ENCODE measurements around the gene TENT4A.
A peak's percentile ranks its signal among the peaks of the same experiment; 100 is the strongest.

Gene TENT4A

GRCh38 chr5:6757414-6757969, 44.3 kb downstream of the TENT4A start:
- Histone ChIP-seq H2AFZ (ENCODE audit: low read depth, low read length) (no peak overlapping the region), H3K9me3 (ENCODE audit: control insufficient read depth, low read length) (no peaks in the 10 kb centered on the region), H2BK5ac (ENCODE audit: low read depth, low read length, poor library complexity, severe bottlenecking) (no peak overlapping the region), H3K9ac (ENCODE audit: low read length) (no peak overlapping the region), H3K18ac (ENCODE audit: low read depth in 1 of 2, low read length in 2 of 2) (no peak overlapping the region), H2AK5ac (ENCODE audit: low read length, severe bottlenecking) (no peak overlapping the region), H2BK120ac (ENCODE audit: low read depth, low read length) (no peak overlapping the region), H3K4me3 (ENCODE audit: insufficient read depth in 1 of 2, low read depth in 1 of 2, low read length in 2 of 2) (no peak overlapping the region), H3K27ac (ENCODE audit: low read length, poor library complexity, severe bottlenecking) (no peak overlapping the region), H3K36me3 (ENCODE audit: control insufficient read depth in 1 of 2, insufficient read depth in 2 of 2, low read depth in 1 of 2, low read length in 2 of 2) (peaks cover 62 to 72% of the 10 kb centered on the region in 2 experiments), H3K4me1 (ENCODE audit: control insufficient read depth, insufficient read depth, low read depth, low read length) (peaks cover 18% of the 10 kb centered on the region), H2BK12ac (ENCODE audit: low read length in 2 of 2) (no peak overlapping the region), H3K14ac (ENCODE audit: low read length in 2 of 2) (no peak overlapping the region), H4K91ac (ENCODE audit: low read length) (no peak overlapping the region), H2BK15ac (ENCODE audit: low read depth, poor library complexity, severe bottlenecking) (no peak overlapping the region), H3K4ac (ENCODE audit: low read depth in 1 of 2, low read length in 2 of 2) (no peak overlapping the region), H3K4me2 (ENCODE audit: low read length, poor library complexity, severe bottlenecking) (no peak overlapping the region), H3K27me3 (ENCODE audit: control insufficient read depth in 1 of 2, insufficient read depth in 1 of 2, low read length in 2 of 2) (no peaks in the 10 kb centered on the region), H4K8ac (ENCODE audit: low read length) (no peak overlapping the region), H3K79me1 (replicated peaks; ENCODE audit: low read length, poor library complexity, severe bottlenecking) (peaks cover 27% of the 10 kb centered on the region), H3K23ac (ENCODE audit: low read length in 2 of 2) (no peak overlapping the region)
- no peak for DNase-seq
- 98% methylated on average over 6 of the region's 8 CpGs for WGBS

GRCh38 chr5:6758236-6758635, 45.0 kb downstream of the TENT4A start:
- WGBS = 97% methylated on average over 6 of the region's 6 CpGs
- Histone ChIP-seq H3K27ac (ENCODE audit: low read length, poor library complexity, severe bottlenecking) (no peak overlapping the region), H3K4me3 (ENCODE audit: insufficient read depth in 1 of 2, low read depth in 1 of 2, low read length in 2 of 2) (no peak overlapping the region), H2BK120ac (ENCODE audit: low read depth, low read length) (no peak overlapping the region), H2BK15ac (ENCODE audit: low read depth, poor library complexity, severe bottlenecking) (no peak overlapping the region), H4K91ac (ENCODE audit: low read length) (no peak overlapping the region), H3K9ac (ENCODE audit: low read length) (no peak overlapping the region), H2BK12ac (ENCODE audit: low read length in 2 of 2) (no peak overlapping the region), H3K9me3 (ENCODE audit: control insufficient read depth, low read length) (no peaks in the 10 kb centered on the region), H3K4ac (ENCODE audit: low read depth in 1 of 2, low read length in 2 of 2) (no peak overlapping the region), H2AK5ac (ENCODE audit: low read length, severe bottlenecking) (no peak overlapping the region), H3K18ac (ENCODE audit: low read depth in 1 of 2, low read length in 2 of 2) (no peak overlapping the region), H2AFZ (ENCODE audit: low read depth, low read length) (no peak overlapping the region), H3K14ac (ENCODE audit: low read length in 2 of 2) (no peak overlapping the region), H3K4me2 (ENCODE audit: low read length, poor library complexity, severe bottlenecking) (no peak overlapping the region), H3K27me3 (ENCODE audit: control insufficient read depth in 1 of 2, insufficient read depth in 1 of 2, low read length in 2 of 2) (no peaks in the 10 kb centered on the region), H3K36me3 (ENCODE audit: control insufficient read depth in 1 of 2, insufficient read depth in 2 of 2, low read depth in 1 of 2, low read length in 2 of 2) (peaks cover 56 to 65% of the 10 kb centered on the region in 2 experiments), H3K23ac (ENCODE audit: low read length in 2 of 2) (no peak overlapping the region), H2BK5ac (ENCODE audit: low read depth, low read length, poor library complexity, severe bottlenecking) (no peak overlapping the region), H4K8ac (ENCODE audit: low read length) (no peak overlapping the region), H3K79me1 (replicated peaks; ENCODE audit: low read length, poor library complexity, severe bottlenecking) (peaks cover 26% of the 10 kb centered on the region), H3K4me1 (ENCODE audit: control insufficient read depth, insufficient read depth, low read depth, low read length) (peaks cover 18% of the 10 kb centered on the region)
- DNase-seq = no peak

DNA sequence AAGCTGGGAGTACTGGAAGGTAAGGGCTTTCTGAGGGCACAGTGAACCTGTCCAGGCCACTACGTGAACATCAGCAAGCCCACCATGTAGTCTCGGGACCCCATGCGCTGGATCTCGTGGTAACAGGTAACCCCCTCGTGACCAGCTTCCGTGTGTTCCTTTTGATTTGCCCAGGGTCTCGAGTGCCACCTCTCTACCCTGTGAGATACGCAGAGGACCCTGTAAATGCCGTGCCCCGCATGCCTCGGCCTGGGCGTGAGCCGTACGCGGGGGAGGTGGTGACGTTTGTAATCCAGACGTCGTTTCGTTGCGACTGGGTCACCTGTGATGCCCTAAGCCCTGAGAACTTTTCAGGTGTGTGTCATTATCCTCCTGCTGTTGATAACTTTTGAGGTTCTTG, 45.5 kb downstream of the TENT4A start:
- Histone ChIP-seq H4K8ac (ENCODE audit: low read length) (no peak overlapping the region), H3K4ac (ENCODE audit: low read depth in 1 of 2, low read length in 2 of 2) (no peak overlapping the region), H2AFZ (ENCODE audit: low read depth, low read length) (no peak overlapping the region), H3K23ac (ENCODE audit: low read length in 2 of 2) (no peak overlapping the region), H3K27me3 (ENCODE audit: control insufficient read depth in 1 of 2, insufficient read depth in 1 of 2, low read length in 2 of 2) (no peaks in the 10 kb centered on the region), H3K4me2 (ENCODE audit: low read length, poor library complexity, severe bottlenecking) (no peak overlapping the region), H3K9ac (ENCODE audit: low read length) (no peak overlapping the region), H3K79me1 (replicated peaks; ENCODE audit: low read length, poor library complexity, severe bottlenecking) (peaks cover 23% of the 10 kb centered on the region), H3K4me1 (ENCODE audit: control insufficient read depth, insufficient read depth, low read depth, low read length) (peaks cover 18% of the 10 kb centered on the region), H3K14ac (ENCODE audit: low read length in 2 of 2) (no peak overlapping the region), H3K18ac (ENCODE audit: low read depth in 1 of 2, low read length in 2 of 2) (no peak overlapping the region), H3K4me3 (ENCODE audit: insufficient read depth in 1 of 2, low read depth in 1 of 2, low read length in 2 of 2) (no peak overlapping the region), H2BK5ac (ENCODE audit: low read depth, low read length, poor library complexity, severe bottlenecking) (no peak overlapping the region), H3K9me3 (ENCODE audit: control insufficient read depth, low read length) (no peaks in the 10 kb centered on the region), H2BK120ac (ENCODE audit: low read depth, low read length) (no peak overlapping the region), H2AK5ac (ENCODE audit: low read length, severe bottlenecking) (no peak overlapping the region), H2BK15ac (ENCODE audit: low read depth, poor library complexity, severe bottlenecking) (no peak overlapping the region), H2BK12ac (ENCODE audit: low read length in 2 of 2) (no peak overlapping the region), H3K27ac (ENCODE audit: low read length, poor library complexity, severe bottlenecking) (no peak overlapping the region), H3K36me3 (ENCODE audit: control insufficient read depth in 1 of 2, insufficient read depth in 2 of 2, low read depth in 1 of 2, low read length in 2 of 2) (peaks cover 51 to 60% of the 10 kb centered on the region in 2 experiments), H4K91ac (ENCODE audit: low read length) (no peak overlapping the region)
- 98% methylated on average over 20 of the region's 20 CpGs for WGBS
- no peak for DNase-seq

GRCh38 chr5:6759401-6759800, 46.2 kb downstream of the TENT4A start:
- no peak overlapping the region for H3K18ac ChIP-seq (ENCODE audit: low read depth in 1 of 2, low read length in 2 of 2)
- H3K36me3 ChIP-seq (ENCODE audit: control insufficient read depth in 1 of 2, insufficient read depth in 2 of 2, low read depth in 1 of 2, low read length in 2 of 2) = peaks cover 45 to 54% of the 10 kb centered on the region in 2 experiments
- H2BK120ac ChIP-seq (ENCODE audit: low read depth, low read length) = no peak overlapping the region
- H2AK5ac ChIP-seq (ENCODE audit: low read length, severe bottlenecking) = no peak overlapping the region
- peaks cover 18% of the 10 kb centered on the region for H3K79me1 ChIP-seq (replicated peaks; ENCODE audit: low read length, poor library complexity, severe bottlenecking)
- H2BK5ac ChIP-seq (ENCODE audit: low read depth, low read length, poor library complexity, severe bottlenecking) = no peak overlapping the region
- H3K14ac ChIP-seq (ENCODE audit: low read length in 2 of 2) = no peak overlapping the region
- no peak overlapping the region for H3K23ac ChIP-seq (ENCODE audit: low read length in 2 of 2)
- H3K4me2 ChIP-seq (ENCODE audit: low read length, poor library complexity, severe bottlenecking) = no peak overlapping the region
- H3K9me3 ChIP-seq (ENCODE audit: control insufficient read depth, low read length) = no peaks in the 10 kb centered on the region
- DNase-seq = no peak
- 84% methylated on average over 8 of the region's 9 CpGs for WGBS
- no peak overlapping the region for H2BK15ac ChIP-seq (ENCODE audit: low read depth, poor library complexity, severe bottlenecking)
- H4K8ac ChIP-seq (ENCODE audit: low read length) = no peak overlapping the region
- no peak overlapping the region for H3K9ac ChIP-seq (ENCODE audit: low read length)
- peak overlapping the region; percentile 13 for H3K27ac ChIP-seq (ENCODE audit: low read length, poor library complexity, severe bottlenecking)
- no peaks in the 10 kb centered on the region for H3K27me3 ChIP-seq (ENCODE audit: control insufficient read depth in 1 of 2, insufficient read depth in 1 of 2, low read length in 2 of 2)
- no peak overlapping the region for H2BK12ac ChIP-seq (ENCODE audit: low read length in 2 of 2)
- H3K4ac ChIP-seq (ENCODE audit: low read depth in 1 of 2, low read length in 2 of 2) = no peak overlapping the region
- H4K91ac ChIP-seq (ENCODE audit: low read length) = no peak overlapping the region
- no peak overlapping the region for H2AFZ ChIP-seq (ENCODE audit: low read depth, low read length)
- H3K4me1 ChIP-seq (ENCODE audit: control insufficient read depth, insufficient read depth, low read depth, low read length) = peaks cover 18% of the 10 kb centered on the region
- no peak overlapping the region for H3K4me3 ChIP-seq (ENCODE audit: insufficient read depth in 1 of 2, low read depth in 1 of 2, low read length in 2 of 2)
